Tibial artery (tissue), 4 donors: Measurements from ENCODE around the gene ZNF462.
"Not testable (repeated sequence)": the region's sequence is repeated elsewhere in the genome, so short reads cannot be mapped to it uniquely, and the experiment has no call there.

Experiments
- DNase-seq, 2 donors: peaks; one replicate each; pipeline ENCODE4 v3.0.0-alpha.2; 2019
- H3K27ac ChIP-seq, 2 donors: fragments of 200-600 bp; sonication (generic) in 1 of 2; 1 replicate in 1 of 2; 2 replicates in 1 of 2; pipeline ENCODE4 v1.5.1; 2018 to 2019; ENCODE audit warnings: mild to moderate bottlenecking in 1 of 2
- H3K27me3 ChIP-seq, 2 donors: fragments of 200-600 bp; sonication (generic) in 1 of 2; one replicate each; pipeline versions ENCODE4 v1.5.1 to v1.6.0; 2016 to 2019
- H3K36me3 ChIP-seq, 3 donors: fragments of 200-600 bp; sonication (generic) in 2 of 3; one replicate each; pipeline ENCODE4 v1.5.1; 2016 to 2019; ENCODE audit warnings: mild to moderate bottlenecking in 2 of 3
- H3K4me1 ChIP-seq, 4 donors: fragments of 200-600 bp; sonication (generic) in 2 of 4; 1 replicate in 3 of 4; 2 replicates in 1 of 4; pipeline ENCODE4 v1.5.1; 2016 to 2019
- H3K4me3 ChIP-seq, 2 donors: fragments of 200-600 bp; sonication (generic) in 1 of 2; 1 replicate in 1 of 2; 2 replicates in 1 of 2; pipeline ENCODE4 v1.5.1; 2018 to 2019; ENCODE audit warnings: mild to moderate bottlenecking in 2 of 2
- H3K9me3 ChIP-seq, 3 donors: fragments of 200-600 bp; sonication (generic) in 1 of 3; one replicate each; pipeline ENCODE4 v1.5.1; 2016 to 2019
- CTCF ChIP-seq, 2 experiments: fragments of 200-600 bp in 1 of 2; fragments of 450-650 bp in 1 of 2; IDR thresholded peaks; one replicate each; pipeline ENCODE4 v1.5.1; 2017 to 2019; ENCODE audit warnings: antibody characterized with exemption in 2 of 2, mild to moderate bottlenecking in 1 of 2, moderate library complexity in 1 of 2
- intact Hi-C: fragments of 100-400 bp; cut with DNase I; formaldehyde crosslinking; loops from one replicate; pipeline ENCODE4 v1.15.0; 2023; ENCODE audit warnings: low total_unique reads

ZNF462 gene

DNA sequence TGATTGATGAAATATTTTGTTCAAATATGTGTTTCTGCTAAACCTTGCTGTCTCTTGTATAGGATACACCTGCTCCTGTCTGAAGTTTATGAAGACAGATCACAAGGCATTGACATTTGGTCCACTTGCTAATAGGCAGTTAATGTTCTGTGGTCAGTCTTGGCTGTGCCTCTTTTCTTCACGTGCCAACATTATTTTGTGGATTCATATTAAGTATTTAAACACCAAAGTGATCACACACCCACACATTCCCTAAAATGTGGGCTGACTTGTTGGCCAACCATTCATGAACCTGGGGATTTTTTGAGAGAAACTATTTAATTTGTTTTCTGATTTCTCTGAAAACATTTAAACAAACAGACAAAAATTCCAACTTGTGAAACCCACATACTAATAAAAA lies 33.7 kb downstream of the ZNF462 start:
- TF ChIP-seq CTCF (IDR thresholded peaks at IDR 0.05), result no peak
- intact Hi-C loops, result no loop called here
- peaks cover 0 to 20% (median 11%) of the 10 kb centered on the region in 4 donors for H3K4me1 ChIP-seq
- H3K4me3 ChIP-seq, result no peak overlapping the region
- DNase-seq, result no peak
- no peaks in the 10 kb centered on the region for H3K27me3 ChIP-seq
- no peaks in the 10 kb centered on the region for H3K36me3 ChIP-seq
- H3K27ac ChIP-seq, result no peak overlapping the region
- H3K9me3 ChIP-seq, result peaks cover 0 to 5% (median 0%) of the 10 kb centered on the region in 3 donors

GRCh38 chr9:106897236-106897635 lies 34.3 kb downstream of the ZNF462 start:
- TF ChIP-seq CTCF (IDR thresholded peaks at IDR 0.05), result no peak
- no peak for DNase-seq
- Histone ChIP-seq H3K4me3 (no peak overlapping the region), H3K4me1 (peaks cover 0 to 20% (median 11%) of the 10 kb centered on the region in 4 donors), H3K9me3 (peaks cover 0 to 5% (median 0%) of the 10 kb centered on the region in 3 donors), H3K27me3 (no peaks in the 10 kb centered on the region), H3K27ac (no peak overlapping the region), H3K36me3 (no peaks in the 10 kb centered on the region)
- intact Hi-C loops, result no loop called here

- Histone ChIP-seq H3K4me3 (no peak overlapping the region), H3K27me3 (no peaks in the 10 kb centered on the region), H3K36me3 (no peaks in the 10 kb centered on the region), H3K4me1 (peaks cover 0 to 17% (median 7%) of the 10 kb centered on the region in 4 donors), H3K27ac (no peak overlapping the region), H3K9me3 (peaks cover 0 to 8% (median 0%) of the 10 kb centered on the region in 3 donors)
- DNase-seq, result no peak
- intact Hi-C loops, result no loop called here
- no peak for TF ChIP-seq CTCF (IDR thresholded peaks at IDR 0.05)
Measured at GRCh38 chr9:106897751-106898150, 34.8 kb downstream of the ZNF462 start.

- not testable (repeated sequence) for H3K4me1 ChIP-seq
Measured at GRCh38 chr9:106900523-106900922, 37.6 kb downstream of the ZNF462 start.

GRCh38 chr9:106906129-106906528 lies 43.2 kb downstream of the ZNF462 start:
- H3K27me3 ChIP-seq, result no peaks in the 10 kb centered on the region
- no peak for DNase-seq
- no peak overlapping the region for H3K4me3 ChIP-seq
- no peaks in the 10 kb centered on the region for H3K4me1 ChIP-seq
- H3K9me3 ChIP-seq, result peaks cover 0 to 28% (median 0%) of the 10 kb centered on the region in 3 donors
- H3K27ac ChIP-seq, result no peak overlapping the region
- TF ChIP-seq CTCF (IDR thresholded peaks at IDR 0.05), result no peak
- intact Hi-C loops, result no loop called here
- no peaks in the 10 kb centered on the region for H3K36me3 ChIP-seq

More at GRCh38 chr9:106900523-106900922, 37.6 kb downstream of the ZNF462 start:
- H3K27ac ChIP-seq, DNase-seq, intact Hi-C loops, H3K27me3 ChIP-seq, H3K36me3 ChIP-seq, H3K4me3 ChIP-seq: not testable (repeated sequence)
- peaks cover 0 to 22% (median 0%) of the 10 kb centered on the region in 3 donors for H3K9me3 ChIP-seq

- Histone ChIP-seq H3K4me1 (peaks cover 0 to 5% (median 2%) of the 10 kb centered on the region in 4 donors), H3K36me3 (no peaks in the 10 kb centered on the region), H3K9me3 (no peaks in the 10 kb centered on the region), H3K27ac (no peak overlapping the region), H3K4me3 (no peak overlapping the region), H3K27me3 (no peaks in the 10 kb centered on the region)
- intact Hi-C loops, result no loop called here
- DNase-seq, result no peak
- TF ChIP-seq CTCF (IDR thresholded peaks at IDR 0.05), result no peak
Measured at GRCh38 chr9:106911951-106912350, 49.0 kb downstream of the ZNF462 start.
